CD14-positive monocyte (primary cell): Measurements from ENCODE around the gene ARHGAP15. TPM values are rescaled to one million over a fixed set of nuclear protein-coding genes. Genes with fewer than 3 reads are reported as not detected.

Source experiments
- DNase-seq, 3 donors: peaks; one replicate each; pipeline ENCODE4 v3.0.0-alpha.2; 2011 to 2022
- H2AFZ ChIP-seq: 2 replicates; pipeline ENCODE4 v1.6.0; 2012; ENCODE audit warnings: mild to moderate bottlenecking, low read depth, low read length, inconsistent platforms; ENCODE audit not compliant: insufficient read depth, poor library complexity, severe bottlenecking
- H3K27ac ChIP-seq, 2 donors: 1 replicate in 1 of 2; 2 replicates in 1 of 2; pipeline ENCODE4 v1.5.1; 2012 to 2013; ENCODE audit warnings: low read length in 2 of 2, control low read depth in 1 of 2, inconsistent platforms in 1 of 2, low read depth in 1 of 2, mild to moderate bottlenecking in 1 of 2
- H3K27me3 ChIP-seq, 2 donors: one replicate each; pipeline versions ENCODE4 v1.6.0 to v1.6.1; 2011 to 2013; ENCODE audit warnings: low read length in 2 of 2; ENCODE audit not compliant: control insufficient read depth in 2 of 2, insufficient read depth in 2 of 2
- H3K36me3 ChIP-seq, 2 donors: replicated peaks in 1 of 2; 1 replicate in 1 of 2; 2 replicates in 1 of 2; pipeline versions ENCODE4 v1.5.1 to v1.6.1; 2012 to 2013; ENCODE audit warnings: low read length in 2 of 2, control low read depth in 1 of 2, inconsistent platforms in 1 of 2, mild to moderate bottlenecking in 1 of 2; ENCODE audit not compliant: insufficient read depth in 2 of 2, control insufficient read depth in 1 of 2
- H3K4me1 ChIP-seq, 2 donors: 1 replicate in 1 of 2; 2 replicates in 1 of 2; pipeline versions ENCODE4 v1.5.1 to v1.6.1; 2012 to 2013; ENCODE audit warnings: low read length in 2 of 2, control low read depth in 1 of 2, inconsistent platforms in 1 of 2, mild to moderate bottlenecking in 1 of 2, moderate library complexity in 1 of 2; ENCODE audit not compliant: insufficient read depth in 2 of 2, control insufficient read depth in 1 of 2
- H3K4me2 ChIP-seq: replicated peaks from 2 replicates; pipeline ENCODE3; 2012; ENCODE audit warnings: low read length, moderate library complexity, mild to moderate bottlenecking; ENCODE audit not compliant: poor library complexity, severe bottlenecking; ENCODE audit errors: extremely low read depth
- H3K4me3 ChIP-seq, 3 experiments: fragments of 200-600 bp in 1 of 3; sonication (generic) in 1 of 3; replicated peaks in 1 of 3; 1 replicate in 2 of 3; 2 replicates in 1 of 3; pipeline ENCODE4 v1.5.1; 2011 to 2013; ENCODE audit warnings: low read length in 3 of 3, mild to moderate bottlenecking in 3 of 3, control low read depth in 2 of 3, low read depth in 2 of 3, inconsistent platforms in 1 of 3, moderate library complexity in 1 of 3
- H3K79me2 ChIP-seq: 2 replicates; pipeline ENCODE4 v1.6.0; 2012; ENCODE audit warnings: mild to moderate bottlenecking, control low read depth, inconsistent platforms, low read length, moderate library complexity; ENCODE audit not compliant: insufficient read depth
- H3K9ac ChIP-seq: 2 replicates; pipeline ENCODE4 v1.6.0; 2017; ENCODE audit warnings: low read length, mild to moderate bottlenecking; ENCODE audit not compliant: insufficient read depth, poor library complexity, severe bottlenecking
- H3K9me3 ChIP-seq, 2 donors: replicated peaks in 1 of 2; 1 replicate in 1 of 2; 2 replicates in 1 of 2; pipeline versions ENCODE4 v1.5.1 to v1.6.1; 2012 to 2013; ENCODE audit warnings: low read length in 2 of 2, control low read depth in 1 of 2; ENCODE audit not compliant: control insufficient read depth in 1 of 2, insufficient read depth in 1 of 2
- H4K20me1 ChIP-seq: 2 replicates; pipeline ENCODE4 v1.6.0; 2012; ENCODE audit warnings: mild to moderate bottlenecking, low read length, control low read depth, moderate library complexity; ENCODE audit not compliant: insufficient read depth
- H3K27ac Mint-ChIP-seq, 7 donors: one replicate each; pipeline ENCODE4 v1.8.0; 2020; ENCODE audit warnings: mild to moderate bottlenecking in 7 of 7, mixed read lengths in 7 of 7, moderate library complexity in 6 of 7, inconsistent platforms in 2 of 7
- H3K27me3 Mint-ChIP-seq, 3 donors: one replicate each; pipeline ENCODE4 v1.8.0; 2021 to 2022; ENCODE audit warnings: low read depth in 3 of 3, mild to moderate bottlenecking in 3 of 3, mixed read lengths in 3 of 3, moderate library complexity in 3 of 3, inconsistent platforms in 1 of 3
- H3K36me3 Mint-ChIP-seq, 2 donors: one replicate each; pipeline ENCODE4 v1.8.0; 2020; ENCODE audit warnings: mixed read lengths in 2 of 2, inconsistent platforms in 1 of 2, mild to moderate bottlenecking in 1 of 2
- H3K4me1 Mint-ChIP-seq: one replicate; pipeline ENCODE4 v1.8.0; 2020; ENCODE audit warnings: mild to moderate bottlenecking, mixed read lengths
- H3K4me3 Mint-ChIP-seq, 2 donors: one replicate each; pipeline ENCODE4 v1.8.0; 2020; ENCODE audit warnings: mild to moderate bottlenecking in 2 of 2, mixed read lengths in 2 of 2, moderate library complexity in 1 of 2
- H3K9me3 Mint-ChIP-seq, 7 donors: one replicate each; pipeline ENCODE4 v1.8.0; 2020 to 2022; ENCODE audit warnings: mixed read lengths in 7 of 7, mild to moderate bottlenecking in 6 of 7, moderate library complexity in 6 of 7, inconsistent platforms in 2 of 7
- CTCF ChIP-seq: fragments of 200-600 bp; IDR thresholded peaks from one replicate; pipeline ENCODE4 v1.8.0; 2022; ENCODE audit warnings: antibody characterized with exemption, mild to moderate bottlenecking
- WGBS: methylation state at CpG from one replicate; pipeline ENCODE4 v1.1.5; 2013; ENCODE audit warnings: missing lambda C conversion rate; ENCODE audit not compliant: insufficient coverage; 5-methylcytosine and 5-hydroxymethylcytosine counted together
- intact Hi-C, 2 donors: fragments of 100-400 bp; cut with micrococcal nuclease; formaldehyde crosslinking; loops; one replicate each; pipeline versions ENCODE4 v1.15.0 to v1.15.1; 2023
- polyA plus RNA-seq, 3 donors: library from polyadenylated mRNA; depleted of rRNA in 1 of 3; unstranded in 2 of 3; stranded (reverse) in 1 of 3; fragments of 300-500 nt in 2 of 3; fragments of >200 nt in 1 of 3; fragmentation: Illumina TruSeq in 2 of 3; gene quantifications; 1 replicate in 2 of 3; 2 replicates in 1 of 3; pipeline ENCODE4 v1.2.3, GENCODE V29; 2012 to 2021

The ARHGAP15 gene
- polyA plus RNA-seq, 3 donors: 35.4 to 50.9 (median 50.7) TPM

- peaks cover 0 to 9% of the 10 kb centered on the region in 2 donors for H3K36me3 ChIP-seq
- Mint-ChIP-seq H3K27ac (peak overlapping the region in 5 of 7 donors; percentile 0 to 83 (median 63)), H3K9me3 (no peaks in the 10 kb centered on the region), H3K36me3 (peaks cover 11 to 14% of the 10 kb centered on the region in 2 donors), H3K4me1 (peaks cover 13% of the 10 kb centered on the region), H3K4me3 (no peak overlapping the region), H3K27me3 (no peaks in the 10 kb centered on the region)
- no peaks in the 10 kb centered on the region for H4K20me1 ChIP-seq
- no peaks in the 10 kb centered on the region for H3K9me3 ChIP-seq
- WGBS: 100% methylated on average over 1 of the region's 6 CpGs
- H3K4me2 ChIP-seq: no peak overlapping the region
- no peak overlapping the region for H3K4me3 ChIP-seq
- no peak for TF ChIP-seq CTCF
- H3K27ac ChIP-seq: peak overlapping the region in 1 of 2 donors; percentile 46
- no peaks in the 10 kb centered on the region for H3K27me3 ChIP-seq
- peaks cover 0 to 2% of the 10 kb centered on the region in 2 donors for H3K4me1 ChIP-seq
- no peaks in the 10 kb centered on the region for H3K79me2 ChIP-seq
- DNase-seq: peak; percentile 8 to 67 (median 14)
- H2AFZ ChIP-seq: no peak overlapping the region
- no peak overlapping the region for H3K9ac ChIP-seq
- intact Hi-C loops: no loop called here
Measured at GRCh38 chr2:143730155-143730952, 601.1 kb downstream of the ARHGAP15 start.

- Histone ChIP-seq H3K9ac (no peak overlapping the region), H3K4me3 (no peak overlapping the region), H4K20me1 (no peaks in the 10 kb centered on the region), H3K9me3 (no peaks in the 10 kb centered on the region), H3K79me2 (no peaks in the 10 kb centered on the region), H3K4me2 (no peak overlapping the region), H3K4me1 (peaks cover 0 to 2% of the 10 kb centered on the region in 2 donors), H3K27ac (no peak overlapping the region), H3K27me3 (no peaks in the 10 kb centered on the region), H3K36me3 (peaks cover 0 to 14% of the 10 kb centered on the region in 2 donors), H2AFZ (no peak overlapping the region)
- no peak overlapping the region for H3K27ac Mint-ChIP-seq
- no peak overlapping the region for H3K4me3 Mint-ChIP-seq
- H3K27me3 Mint-ChIP-seq: no peaks in the 10 kb centered on the region
- TF ChIP-seq CTCF: no peak
- WGBS: no CpG with 5 or more reads among the region's 1 CpG
- peak in 1 of 3 donors; percentile 29 for DNase-seq
- intact Hi-C loops: no loop called here
- H3K4me1 Mint-ChIP-seq: peaks cover 13% of the 10 kb centered on the region
- H3K36me3 Mint-ChIP-seq: peaks cover 16 to 17% of the 10 kb centered on the region in 2 donors
- H3K9me3 Mint-ChIP-seq: no peaks in the 10 kb centered on the region
Measured at GRCh38 chr2:143730953-143731260, 601.7 kb downstream of the ARHGAP15 start.
